B cell (primary cell): ENCODE data around the gene ZWILCH.

ENCODE experiments used
- CTCF ChIP-seq: fragments of 200-600 bp; IDR thresholded peaks from one replicate; pipeline ENCODE4 v1.8.0; 2022; ENCODE audit warnings: antibody characterized with exemption, mild to moderate bottlenecking
- EZH2 ChIP-seq: IDR thresholded peaks from 2 replicates; pipeline ENCODE4 v1.6.1; 2012; ENCODE audit warnings: borderline replicate concordance, low read depth, mild to moderate bottlenecking, moderate library complexity, low read length; ENCODE audit not compliant: insufficient read depth, poor library complexity, severe bottlenecking

- TF ChIP-seq CTCF (no peak), EZH2 (no peak)
Observed at GRCh38 chr15:66484539-66485112, 20.5 kb upstream of the ZWILCH start.
